Suppressor macrophage (primary cell): ENCODE measurements around the gene AVPR2.

ENCODE experiments used
- DNase-seq, 4 experiments: peaks; one replicate each; pipeline ENCODE4 v3.0.0-alpha.2; 2020 to 2022
- total RNA-seq, 17 experiments: gene quantifications; one replicate each; lab custom pipeline; 2026; ENCODE audit warnings: mixed read lengths in 6 of 17, inconsistent platforms in 3 of 17; lab: John Stamatoyannopoulos, UW

Gene AVPR2
- total RNA-seq = 0 to 0.44 (median 0) reads per million in 17 experiments

GRCh38 chrX:153903991-153904957 is at the start of gene AVPR2:
TSS of gene AVPR2 (plus strand) at chrX:153904673. CDS start at chrX:153905146, 473 bp downstream.
- DNase-seq = peak in 1 of 4 experiments; percentile 46

- no peak for DNase-seq
These were observed 49.8 kb upstream of the AVPR2 start for GRCh38 chrX:153854702-153855101.

GRCh38 chrX:153857348-153857903 is 47.0 kb upstream of the AVPR2 start:
- no peak for DNase-seq

GRCh38 chrX:153861151-153861550 is 43.3 kb upstream of the AVPR2 start:
- DNase-seq = no peak

- DNase-seq = no peak
These were observed 42.7 kb upstream of the AVPR2 start for GRCh38 chrX:153861733-153862310.

DNA sequence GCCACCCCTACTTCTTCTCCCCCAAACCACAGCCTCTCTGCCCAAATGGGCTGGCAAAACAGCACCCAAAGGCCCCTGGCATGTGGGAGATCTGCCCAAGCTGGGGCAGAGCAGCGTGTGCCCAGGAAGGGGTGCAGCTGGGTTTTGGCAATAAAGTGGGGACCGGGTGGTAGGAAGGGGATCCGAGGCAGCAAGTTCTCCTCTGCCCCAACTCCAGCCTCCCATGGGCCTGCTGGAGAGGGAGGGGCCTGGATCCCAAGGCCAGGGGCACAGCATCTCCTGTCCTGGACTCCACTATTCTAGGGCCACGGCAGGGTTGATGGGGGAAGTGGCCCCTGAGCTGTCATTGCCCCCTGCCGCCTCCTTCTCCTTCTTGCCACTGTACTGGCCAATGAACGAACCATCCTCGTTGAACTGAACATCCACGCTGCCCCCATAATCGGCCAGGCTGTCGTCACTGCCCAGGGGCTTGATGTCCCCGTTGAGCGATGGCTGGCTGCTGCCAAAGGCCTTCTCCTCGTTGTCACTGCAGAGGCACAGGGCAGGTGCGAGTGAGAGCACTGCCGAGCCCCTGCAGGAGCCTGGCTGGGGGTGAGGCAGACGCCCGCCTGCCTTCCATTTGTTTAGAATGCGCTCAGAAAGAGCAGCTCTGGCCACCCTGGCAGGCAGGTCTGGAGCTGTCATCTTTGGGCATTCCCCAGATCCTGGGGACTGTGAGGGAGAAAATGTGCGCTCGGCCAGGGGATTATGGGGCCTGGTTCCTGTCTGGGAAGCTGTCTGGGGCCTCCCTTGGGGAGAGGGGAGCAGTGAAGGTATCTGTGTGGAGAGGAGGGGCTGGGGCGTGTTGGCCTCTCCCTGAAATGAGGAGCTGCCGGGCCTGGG is 41.9 kb upstream of the AVPR2 start:
- DNase-seq = no peak

DNA sequence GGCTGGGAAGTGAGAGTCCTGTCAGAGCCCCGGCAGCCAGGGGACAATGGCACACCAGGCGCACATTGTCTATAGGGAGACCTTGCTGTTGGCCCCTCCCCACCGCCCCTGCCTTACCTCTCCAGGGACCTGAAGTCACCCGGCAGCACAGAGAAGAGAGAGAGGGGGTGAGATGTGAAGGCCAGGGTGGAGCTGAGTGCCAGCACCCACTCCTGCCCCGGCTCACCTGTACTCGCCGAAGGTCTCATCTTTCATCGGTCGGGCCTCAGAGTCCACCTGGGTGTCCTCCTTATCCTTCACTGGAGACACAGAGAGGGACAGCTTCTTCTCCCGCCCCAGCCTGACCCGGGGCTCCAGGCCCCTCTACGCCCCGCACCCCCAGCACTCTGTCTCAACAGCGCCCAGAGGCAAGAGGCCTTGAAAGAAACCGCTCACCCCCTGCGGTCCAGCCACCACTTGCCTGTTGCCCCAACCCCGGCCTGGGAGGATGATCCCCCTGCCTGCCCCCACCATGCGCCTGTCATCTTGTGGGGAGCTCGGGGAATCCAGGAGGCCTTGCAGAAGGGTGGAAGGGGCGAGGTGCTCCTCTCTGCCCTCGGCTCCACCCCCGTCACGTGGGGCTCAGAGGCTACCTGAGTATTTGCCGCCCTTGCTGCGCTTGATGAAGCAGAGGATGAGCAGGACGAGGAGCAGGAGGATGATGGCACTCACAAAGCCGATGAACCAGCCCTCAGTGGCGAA is 41.1 kb upstream of the AVPR2 start:
- no peak for DNase-seq

GRCh38 chrX:153864101-153864500 is 40.4 kb upstream of the AVPR2 start:
- DNase-seq = no peak

DNA sequence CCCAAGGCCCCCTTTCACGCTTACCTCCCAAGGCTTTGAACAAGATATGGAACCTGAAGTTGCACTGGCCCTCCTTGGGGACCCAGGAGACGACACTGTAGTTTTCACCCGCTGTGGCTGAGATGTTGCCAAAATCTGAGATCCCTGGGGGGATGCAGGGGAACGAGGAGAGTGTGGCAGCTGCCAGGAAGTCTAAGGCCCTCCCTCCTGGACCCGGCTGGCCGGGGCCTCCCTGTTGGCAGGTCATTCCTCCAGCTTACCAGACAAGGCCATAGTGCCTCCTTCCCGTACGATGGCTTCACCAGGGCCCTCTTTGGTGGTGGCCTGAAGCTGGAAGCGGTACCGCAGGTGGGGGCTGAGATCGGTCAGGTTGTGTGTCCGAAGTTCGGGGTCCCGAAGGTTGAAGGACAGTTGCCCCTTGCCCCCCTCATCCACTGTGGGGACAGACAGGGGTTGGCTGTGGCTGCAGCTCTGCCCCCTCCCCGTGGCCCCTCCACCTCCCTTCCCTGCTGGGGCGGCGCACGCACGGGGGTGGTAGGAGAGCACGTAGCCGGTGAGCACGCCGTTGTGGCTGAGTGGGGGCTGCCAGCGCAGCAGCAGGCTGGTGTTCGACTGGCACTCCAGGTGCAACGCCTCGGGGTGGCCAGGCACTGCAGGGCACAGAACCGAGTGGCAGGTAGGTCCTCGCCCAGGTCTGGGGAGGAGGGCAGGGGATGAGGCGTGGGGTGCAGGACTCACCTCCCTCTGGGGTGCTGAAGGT is 39.7 kb upstream of the AVPR2 start:
- DNase-seq = no peak

DNA sequence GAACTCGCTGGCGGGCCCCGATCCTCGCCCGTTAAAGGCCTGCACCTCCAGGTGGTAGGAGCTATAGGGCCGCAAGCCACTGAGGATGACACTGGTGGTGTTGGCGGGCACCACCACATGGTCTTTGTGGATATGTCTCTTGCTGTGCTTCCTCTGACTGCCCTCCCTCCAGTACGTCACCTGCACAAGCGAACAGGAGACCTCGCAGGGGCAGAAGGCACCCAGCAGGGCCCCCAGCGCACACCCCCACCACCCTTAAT is 39.2 kb upstream of the AVPR2 start:
- DNase-seq = no peak

DNA sequence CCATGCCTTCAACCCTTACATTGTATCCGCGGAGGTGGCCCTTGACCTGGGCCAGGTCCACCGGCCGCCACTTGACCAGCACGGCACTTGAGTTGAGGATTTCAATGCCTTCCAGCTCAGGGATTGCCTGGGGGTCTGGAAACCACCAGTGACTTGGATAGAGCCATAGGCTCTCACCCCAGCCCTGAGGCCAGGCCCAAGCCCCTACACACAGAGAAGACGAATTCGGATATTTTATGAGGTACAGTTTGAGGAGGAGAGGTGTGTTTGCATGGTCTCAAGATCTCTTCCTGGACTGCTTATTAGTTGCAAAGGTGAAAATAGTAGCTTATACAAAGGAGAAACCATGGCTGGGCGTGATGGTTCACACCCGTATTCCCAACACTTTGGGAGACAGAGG is 38.8 kb upstream of the AVPR2 start:
- no peak for DNase-seq

DNA sequence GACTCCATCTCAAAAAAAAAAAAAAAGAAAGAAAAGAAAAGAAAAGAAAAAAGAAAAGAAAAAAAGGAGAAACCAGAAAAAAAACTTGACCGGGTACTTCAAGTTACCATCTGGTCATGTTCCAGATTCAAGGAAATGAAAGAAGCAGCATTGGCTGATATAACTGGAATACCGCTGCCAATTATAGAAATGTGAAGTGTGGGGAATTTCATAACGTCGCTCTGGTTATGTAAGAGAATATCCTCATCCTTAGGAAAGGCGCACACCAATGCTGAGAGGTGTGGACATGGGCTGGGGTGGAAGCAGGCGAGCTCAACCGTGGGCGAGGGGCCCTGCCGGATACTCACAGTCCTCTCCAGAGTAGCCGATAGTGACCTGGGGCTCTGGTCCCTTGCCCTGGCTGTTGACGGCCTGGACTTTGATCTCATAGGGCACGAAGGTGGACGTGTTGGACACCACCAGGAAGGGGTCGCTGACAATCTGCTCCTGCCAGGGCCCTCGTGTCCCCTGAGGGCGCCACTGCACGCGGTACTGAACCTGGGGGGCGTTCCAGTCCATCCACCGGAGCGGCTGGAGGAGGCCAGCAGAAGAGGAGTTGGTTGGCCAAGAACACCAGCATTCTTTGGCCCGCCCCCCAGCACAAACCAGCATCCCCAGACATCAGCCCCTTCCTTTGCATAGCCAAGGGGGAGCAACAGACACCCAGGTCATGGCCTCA is 38.0 kb upstream of the AVPR2 start:
- no peak for DNase-seq

DNA sequence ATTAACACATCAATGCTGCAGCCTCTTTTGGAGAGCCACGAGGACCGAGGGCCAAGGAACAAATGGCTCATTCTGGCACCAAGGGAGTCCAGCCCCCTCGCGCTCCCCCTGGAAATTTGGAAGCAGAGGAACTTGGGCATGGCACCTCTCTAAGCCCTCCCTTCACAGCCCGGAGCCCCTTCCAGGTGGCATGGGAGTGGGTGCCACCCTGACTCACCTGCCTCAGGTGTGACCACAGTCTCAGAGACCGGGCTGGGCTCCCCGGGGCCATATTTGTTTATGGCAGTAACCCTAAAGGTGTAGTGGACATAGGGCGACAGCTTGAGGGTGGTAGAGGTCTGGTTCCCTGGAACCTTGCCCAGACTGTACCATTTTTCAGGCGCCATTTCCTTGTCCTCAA is 37.3 kb upstream of the AVPR2 start:
- no peak for DNase-seq

- no peak for DNase-seq
These were observed 36.8 kb upstream of the AVPR2 start for GRCh38 chrX:153867671-153868070.

DNA sequence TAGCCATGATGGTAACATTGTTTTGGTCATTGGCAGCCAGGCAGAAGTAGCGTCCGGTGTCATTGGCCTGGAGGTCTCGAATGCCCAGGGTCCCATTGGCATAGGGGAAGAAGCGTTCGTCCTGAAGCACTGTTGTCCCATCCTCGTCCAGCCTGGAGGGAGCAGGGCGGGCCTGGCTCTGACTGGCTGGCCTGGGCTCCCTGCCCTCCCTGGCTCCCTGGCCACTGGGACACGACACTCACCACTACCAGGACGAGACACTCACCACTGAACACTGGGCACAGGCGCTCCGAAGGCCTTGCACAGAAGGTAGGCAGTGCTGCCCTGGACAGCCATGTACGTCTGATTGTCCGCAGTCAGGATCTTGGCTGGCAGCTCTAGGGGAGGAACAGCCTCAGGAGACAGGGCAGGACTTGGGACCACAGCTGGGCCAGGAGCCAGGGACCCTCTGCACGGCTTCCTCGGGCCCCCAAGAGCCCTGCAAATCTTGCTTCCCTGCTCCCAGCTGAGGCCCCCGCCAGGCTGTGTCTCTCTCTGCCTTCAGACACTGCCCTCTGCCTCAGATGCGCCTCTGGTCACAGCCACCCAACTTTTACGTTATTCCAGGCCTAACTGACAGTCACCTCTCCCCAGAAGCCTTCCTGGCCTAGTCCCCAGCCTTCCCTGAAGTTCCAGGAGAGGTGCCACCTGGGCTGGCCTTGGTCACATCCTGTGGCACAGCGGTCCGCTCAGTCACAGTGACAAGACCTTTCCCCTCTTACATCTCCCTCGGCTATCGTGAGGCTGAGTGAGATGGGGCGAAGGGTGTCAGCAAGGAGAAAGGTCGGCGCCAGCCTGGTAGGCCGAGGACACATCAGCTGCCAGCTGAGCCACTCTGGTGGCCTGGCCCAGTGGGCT is 35.6 kb upstream of the AVPR2 start:
- DNase-seq = no peak

DNA sequence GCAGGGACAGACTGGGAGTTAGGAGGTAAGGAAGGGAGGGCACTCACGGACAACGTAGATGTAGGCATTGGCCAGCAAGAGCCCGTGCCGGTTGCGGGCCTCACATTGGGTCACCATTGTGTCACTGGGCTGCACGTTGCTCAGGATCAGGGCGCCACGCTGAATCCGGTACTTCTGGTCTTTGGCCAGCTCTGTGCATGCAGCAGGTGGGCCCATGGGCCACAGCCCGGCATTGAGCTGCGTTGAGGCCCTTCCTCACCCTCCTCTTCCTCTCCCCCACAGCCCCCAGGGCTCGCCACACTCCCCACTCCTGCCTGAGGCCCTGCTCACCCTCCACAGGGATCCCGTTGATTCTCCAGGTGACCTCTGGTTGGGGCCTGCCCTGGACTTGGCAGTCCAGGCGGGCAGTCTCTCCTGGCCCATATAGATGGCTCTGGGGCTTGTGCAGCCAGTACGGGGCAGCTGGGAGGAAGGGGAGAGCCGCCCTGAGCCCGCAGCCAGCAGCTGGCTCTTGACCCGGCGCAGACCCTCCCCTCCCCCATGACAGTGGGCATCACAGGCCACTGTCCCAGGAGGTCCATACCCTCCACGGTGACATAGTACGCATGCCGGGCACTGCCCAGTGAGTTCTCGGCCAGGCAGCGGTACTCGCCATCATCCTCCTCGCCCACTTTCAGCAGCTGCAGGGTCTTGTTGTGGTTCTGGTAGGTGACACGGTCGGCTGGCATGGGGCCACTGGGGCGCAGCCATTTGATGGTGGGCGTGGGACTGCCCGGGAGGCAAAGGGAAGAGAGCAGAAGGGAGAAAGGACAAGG is 34.8 kb upstream of the AVPR2 start:
- DNase-seq = no peak

GRCh38 chrX:153870288-153870690 is 34.2 kb upstream of the AVPR2 start:
- DNase-seq = no peak

GRCh38 chrX:153870791-153871360 is 33.6 kb upstream of the AVPR2 start:
- no peak for DNase-seq
